ENCODE data around the gene THAP8. TPM values are rescaled to one million over a fixed set of nuclear protein-coding genes. Genes with fewer than 3 reads are reported as not detected.

The THAP8 gene
- total RNA-seq, 4 donors from 2014 or later = 6.3 to 21.3 (median 12.1) TPM

DNA sequence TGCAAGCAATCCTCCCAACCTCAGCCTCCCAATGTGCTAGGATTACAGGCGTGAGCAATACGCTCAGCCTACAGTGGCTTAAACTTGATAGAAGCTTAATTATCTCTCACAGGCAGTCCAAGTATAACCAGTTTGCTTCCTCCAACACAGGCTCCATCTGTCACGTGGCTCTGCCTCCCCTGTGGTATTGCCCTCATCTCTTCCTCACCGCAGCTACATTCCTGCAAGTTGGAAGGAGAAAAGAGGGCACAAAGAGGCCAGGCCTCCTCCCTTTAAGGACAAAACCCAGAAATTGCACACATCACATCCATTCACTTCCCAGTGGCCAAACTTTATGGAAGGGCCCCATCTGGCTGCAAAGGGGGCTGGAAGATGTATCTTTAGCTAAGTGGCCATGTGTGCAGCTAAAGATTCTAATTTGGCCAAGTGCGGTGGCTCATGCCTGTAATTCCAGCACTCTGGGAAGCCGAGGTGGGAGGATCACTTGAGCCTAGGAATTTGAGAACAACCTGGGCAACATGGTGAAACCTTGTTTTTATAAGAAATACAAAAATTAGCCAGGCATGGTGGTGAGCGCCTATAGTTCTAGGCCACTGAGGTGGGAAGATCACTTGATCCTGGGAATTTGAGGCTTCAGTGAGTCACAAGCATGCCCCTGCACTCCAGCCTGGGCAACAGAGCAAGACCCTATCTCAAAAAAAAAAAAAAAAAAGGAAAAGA lies 62.2 kb downstream of the THAP8 start:
- Histone ChIP-seq H3K9me3 (no peaks in the 10 kb centered on the region), H3K4me3 (no peak overlapping the region), H3K27me3 (peaks cover 0 to 35% (median 7%) of the 10 kb centered on the region in 4 donors), H3K27ac (replicated peaks in 1 of 4) (no peak overlapping the region), H3K36me3 (no peaks in the 10 kb centered on the region), H3K4me1 (peaks cover 23 to 36% (median 33%) of the 10 kb centered on the region in 4 donors)
- 80% methylated on average over 7 of the region's 7 CpGs for WGBS
- DNase-seq (ENCODE audit: extremely low spot score) = no peak
- intact Hi-C loops (cut with DNase I) = no loop called here
- TF ChIP-seq EP300 (IDR thresholded peaks at IDR 0.05) (no peak), POLR2A (IDR thresholded peaks at IDR 0.05; ENCODE audit: low read depth) (no peak), POLR2AphosphoS5 (IDR thresholded peaks at IDR 0.05) (no peak)
- TF ChIP-seq, protein P1, sequence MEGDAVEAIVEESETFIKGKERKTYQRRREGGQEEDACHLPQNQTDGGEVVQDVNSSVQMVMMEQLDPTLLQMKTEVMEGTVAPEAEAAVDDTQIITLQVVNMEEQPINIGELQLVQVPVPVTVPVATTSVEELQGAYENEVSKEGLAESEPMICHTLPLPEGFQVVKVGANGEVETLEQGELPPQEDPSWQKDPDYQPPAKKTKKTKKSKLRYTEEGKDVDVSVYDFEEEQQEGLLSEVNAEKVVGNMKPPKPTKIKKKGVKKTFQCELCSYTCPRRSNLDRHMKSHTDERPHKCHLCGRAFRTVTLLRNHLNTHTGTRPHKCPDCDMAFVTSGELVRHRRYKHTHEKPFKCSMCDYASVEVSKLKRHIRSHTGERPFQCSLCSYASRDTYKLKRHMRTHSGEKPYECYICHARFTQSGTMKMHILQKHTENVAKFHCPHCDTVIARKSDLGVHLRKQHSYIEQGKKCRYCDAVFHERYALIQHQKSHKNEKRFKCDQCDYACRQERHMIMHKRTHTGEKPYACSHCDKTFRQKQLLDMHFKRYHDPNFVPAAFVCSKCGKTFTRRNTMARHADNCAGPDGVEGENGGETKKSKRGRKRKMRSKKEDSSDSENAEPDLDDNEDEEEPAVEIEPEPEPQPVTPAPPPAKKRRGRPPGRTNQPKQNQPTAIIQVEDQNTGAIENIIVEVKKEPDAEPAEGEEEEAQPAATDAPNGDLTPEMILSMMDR (IDR thresholded peaks at IDR 0.05) = no peak

DNA sequence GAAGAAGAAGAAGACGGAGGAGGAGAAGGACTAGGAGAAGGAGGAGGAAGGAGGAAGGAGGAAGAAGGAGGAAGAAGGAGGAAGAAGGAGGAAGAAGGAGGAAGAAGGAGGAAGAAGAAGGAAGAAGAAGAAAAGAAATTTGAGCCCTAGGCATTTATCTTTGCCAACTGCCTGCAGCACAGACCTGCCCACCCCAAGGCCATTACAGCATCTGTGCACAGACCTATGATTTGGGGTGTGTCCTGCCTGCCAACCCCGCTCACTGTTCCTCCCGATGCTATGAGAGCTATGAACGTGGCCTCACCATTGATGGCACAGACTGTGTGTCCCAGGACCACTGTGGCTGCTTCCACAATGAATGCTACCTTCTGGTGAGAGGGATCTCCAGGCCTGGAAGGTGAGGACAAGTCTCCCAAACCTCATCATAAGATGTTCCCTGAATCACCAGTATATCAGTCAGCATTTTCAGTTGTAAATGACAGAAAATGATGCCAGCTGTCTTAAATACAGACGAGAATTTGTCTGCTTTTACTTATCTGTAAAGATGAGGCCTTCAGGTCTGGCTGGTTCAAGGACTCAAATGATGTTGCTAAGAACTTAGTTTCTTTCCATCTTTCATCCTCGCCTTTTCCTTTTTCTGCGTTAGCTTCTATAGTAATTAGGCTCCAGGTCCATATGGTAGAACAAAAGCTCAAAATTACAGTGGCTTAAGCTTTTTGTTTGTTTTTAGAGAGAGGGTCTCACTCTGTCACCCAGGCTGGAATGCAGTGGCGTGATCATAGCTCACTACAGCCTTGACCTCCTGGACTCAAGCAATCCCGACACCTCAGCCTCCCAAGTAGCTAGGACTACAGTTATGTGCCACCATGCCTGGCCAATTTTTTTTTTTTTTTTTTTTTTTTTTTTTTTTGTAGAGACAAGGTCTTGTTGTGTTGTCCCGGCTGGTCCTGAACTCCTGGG lies 63.0 kb downstream of the THAP8 start:
- no peak for TF ChIP-seq EP300 (IDR thresholded peaks at IDR 0.05)
- TF ChIP-seq POLR2A (IDR thresholded peaks at IDR 0.05; ENCODE audit: low read depth) = no peak
- TF ChIP-seq, protein P1 (IDR thresholded peaks at IDR 0.05) = no peak
- TF ChIP-seq POLR2AphosphoS5 (IDR thresholded peaks at IDR 0.05) = no peak
- intact Hi-C loops (cut with DNase I) = no loop called here

DNA sequence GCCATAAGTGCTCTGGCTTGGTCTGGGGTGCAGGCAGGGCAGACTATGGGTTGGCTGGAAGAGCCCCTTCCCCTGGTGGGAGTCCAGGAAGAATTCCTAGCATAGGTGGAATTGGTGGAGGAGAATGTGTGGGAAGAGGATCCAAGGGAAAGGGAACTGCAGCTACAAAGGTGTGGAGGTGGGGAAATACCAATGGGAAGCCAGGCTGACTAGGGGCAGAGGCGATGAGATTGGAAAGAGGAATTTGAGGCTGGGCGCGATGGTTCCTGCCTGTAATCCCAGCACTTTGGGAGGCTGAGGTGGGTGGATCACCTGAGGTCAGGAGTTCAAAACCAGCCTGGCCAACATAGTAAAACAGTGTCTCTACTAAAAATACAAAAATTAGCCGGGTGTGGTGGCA lies 63.9 kb downstream of the THAP8 start:
- Histone ChIP-seq H3K27me3 (peaks cover 2 to 52% (median 13%) of the 10 kb centered on the region in 4 donors), H3K27ac (replicated peaks in 1 of 4) (no peak overlapping the region), H3K4me1 (peaks cover 12 to 23% (median 22%) of the 10 kb centered on the region in 4 donors), H3K9me3 (no peaks in the 10 kb centered on the region), H3K36me3 (no peaks in the 10 kb centered on the region), H3K4me3 (no peak overlapping the region)
- no peak for TF ChIP-seq POLR2A (IDR thresholded peaks at IDR 0.05; ENCODE audit: low read depth)
- no peak for TF ChIP-seq POLR2AphosphoS5 (IDR thresholded peaks at IDR 0.05)
- TF ChIP-seq, protein P1 (IDR thresholded peaks at IDR 0.05) = no peak
- TF ChIP-seq EP300 (IDR thresholded peaks at IDR 0.05) = no peak
- intact Hi-C loops (cut with DNase I) = no loop called here
- 92% methylated on average over 4 of the region's 4 CpGs for WGBS
- no peak for DNase-seq (ENCODE audit: extremely low spot score)

More for the DNA sequence above, 63.0 kb downstream of the THAP8 start:
- H3K9me3 ChIP-seq = no peaks in the 10 kb centered on the region
- no peak for DNase-seq (ENCODE audit: extremely low spot score)
- no peaks in the 10 kb centered on the region for H3K36me3 ChIP-seq
- 79% methylated on average over 10 of the region's 10 CpGs for whole genome bisulfite sequencing
- no peak overlapping the region for H3K27ac ChIP-seq (replicated peaks in 1 of 4)
- H3K4me3 ChIP-seq = no peak overlapping the region
- H3K27me3 ChIP-seq = peaks cover 2 to 43% (median 10%) of the 10 kb centered on the region in 4 donors
- H3K4me1 ChIP-seq = peaks cover 15 to 30% (median 28%) of the 10 kb centered on the region in 4 donors

DNA sequence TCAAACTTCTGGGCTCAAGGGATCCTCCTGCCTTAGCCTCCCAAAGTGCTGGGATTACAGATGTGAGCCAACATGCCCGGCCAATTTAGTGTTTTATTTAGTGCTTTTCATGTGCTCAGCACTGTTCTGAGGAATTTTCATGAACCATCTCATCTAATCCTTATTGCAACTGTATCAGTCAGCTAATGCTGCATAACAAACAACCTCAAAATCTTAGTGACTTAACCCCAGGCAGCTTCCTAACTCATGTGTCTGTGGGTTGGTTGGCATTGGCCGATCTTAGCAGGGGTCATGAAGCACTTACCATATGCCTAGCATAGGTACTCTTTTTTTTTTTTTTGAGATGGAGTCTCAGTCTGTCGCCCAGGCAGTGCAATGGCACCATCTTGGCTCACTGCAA lies 65.3 kb downstream of the THAP8 start:
- TF ChIP-seq POLR2AphosphoS5 (IDR thresholded peaks at IDR 0.05) (no peak), EP300 (IDR thresholded peaks at IDR 0.05) (no peak), POLR2A (IDR thresholded peaks at IDR 0.05; ENCODE audit: low read depth) (no peak)
- TF ChIP-seq, protein P1 (IDR thresholded peaks at IDR 0.05) = no peak
- Histone ChIP-seq H3K4me1 (peaks cover 6 to 13% (median 13%) of the 10 kb centered on the region in 4 donors), H3K9me3 (no peaks in the 10 kb centered on the region), H3K4me3 (no peak overlapping the region), H3K27me3 (peaks cover 2 to 65% (median 13%) of the 10 kb centered on the region in 4 donors), H3K36me3 (no peaks in the 10 kb centered on the region), H3K27ac (replicated peaks in 1 of 4) (no peak overlapping the region)
- intact Hi-C loops (cut with DNase I) = no loop called here
- 94% methylated on average over 3 of the region's 3 CpGs for WGBS
- no peak for DNase-seq (ENCODE audit: extremely low spot score)

Data from esophagus muscularis mucosa (tissue), 4 donors.